HG02938 (cell line): ENCODE results near the gene PROM1.

Experiments
- ATAC-seq: cut with Tn5 transposase; IDR thresholded peaks from one replicate; pipeline ENCODE4 v1.9.1; 2021; ENCODE audit warnings: mild to moderate bottlenecking, moderate library complexity; ENCODE audit not compliant: unreplicated experiment

The PROM1 gene

GRCh38 chr4:16027626-16028025 lies 56.2 kb downstream of the PROM1 start:
- ATAC-seq: no peak

- no peak for ATAC-seq
Measured at GRCh38 chr4:16027114-16027513, 56.7 kb downstream of the PROM1 start.

GRCh38 chr4:16026160-16026761 lies 57.6 kb downstream of the PROM1 start:
- no peak for ATAC-seq

- no peak for ATAC-seq
Measured at GRCh38 chr4:16025268-16025667, 58.6 kb downstream of the PROM1 start.

GRCh38 chr4:16023776-16024408 lies 59.9 kb downstream of the PROM1 start:
- ATAC-seq: no peak

GRCh38 chr4:16021804-16022560 lies 61.8 kb downstream of the PROM1 start:
- ATAC-seq: no peak

GRCh38 chr4:16019649-16020048 lies 64.2 kb downstream of the PROM1 start:
- ATAC-seq: no peak

GRCh38 chr4:16018841-16019240 lies 65.0 kb downstream of the PROM1 start:
- no peak for ATAC-seq

- no peak for ATAC-seq
Measured at GRCh38 chr4:16018061-16018676, 65.7 kb downstream of the PROM1 start.

GRCh38 chr4:16016536-16016935 lies 67.3 kb downstream of the PROM1 start:
- no peak for ATAC-seq

GRCh38 chr4:16011173-16011572 lies 72.7 kb downstream of the PROM1 start:
- ATAC-seq: no peak

- ATAC-seq: no peak
Measured at GRCh38 chr4:16009153-16009552, 74.7 kb downstream of the PROM1 start.

- no peak for ATAC-seq
Measured at GRCh38 chr4:16007471-16008095, 76.2 kb downstream of the PROM1 start.

GRCh38 chr4:16006771-16007446 lies 76.9 kb downstream of the PROM1 start:
- ATAC-seq: no peak

GRCh38 chr4:16005676-16006075 lies 78.1 kb downstream of the PROM1 start:
- ATAC-seq: no peak

GRCh38 chr4:16001484-16001858 lies 82.4 kb downstream of the PROM1 start:
- peak; percentile 91 for ATAC-seq

- ATAC-seq: no peak
Measured at GRCh38 chr4:16000708-16001483, 82.9 kb downstream of the PROM1 start.

- peak; percentile 58 for ATAC-seq
Measured at GRCh38 chr4:15996773-15997172, 87.0 kb downstream of the PROM1 start.

GRCh38 chr4:15995826-15996225 lies 88.0 kb downstream of the PROM1 start:
- no peak for ATAC-seq

GRCh38 chr4:15992167-15992485 lies 91.7 kb downstream of the PROM1 start:
- no peak for ATAC-seq
